ENCODE data around the gene FOXA3.
"Not testable (repeated sequence)": the region's sequence is repeated elsewhere in the genome, so short reads cannot be mapped to it uniquely, and the experiment has no call there.

Gene FOXA3

DNA sequence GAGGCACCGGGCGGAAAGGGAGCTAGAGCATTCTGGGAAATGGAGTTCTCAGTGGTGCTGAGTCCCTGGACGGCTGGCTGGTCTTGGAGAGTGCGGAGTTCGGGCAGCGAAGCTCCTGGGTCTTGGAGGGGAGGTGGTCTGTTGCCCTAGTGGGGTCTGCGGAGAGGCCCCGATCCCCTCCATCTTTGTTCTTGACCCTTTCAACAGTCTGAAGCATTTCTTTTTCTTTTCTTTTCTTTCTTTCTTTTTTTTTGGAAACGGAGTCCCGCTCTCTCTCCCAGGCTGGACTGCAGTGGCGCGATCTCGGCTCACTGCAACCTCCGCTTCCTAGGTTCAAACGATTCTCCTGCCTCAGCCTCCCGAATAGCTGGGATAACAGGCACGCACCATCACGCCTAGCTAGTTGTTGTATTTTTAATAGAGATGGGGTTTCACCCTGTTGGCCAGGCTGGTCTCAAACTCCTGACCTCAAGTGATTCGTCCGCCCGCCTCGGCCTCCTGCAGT is 739 bp upstream of the FOXA3 start:
- peak overlapping the region; percentile 62 to 65 for H3K4me3 ChIP-seq (ENCODE audit: low read depth in 1 of 2, low read length in 2 of 2)
- H3K27ac ChIP-seq (ENCODE audit: low read length), result no peak overlapping the region
- no peaks in the 10 kb centered on the region for H3K9me3 ChIP-seq (ENCODE audit: control insufficient read depth in 1 of 2, low read length in 2 of 2)
- peaks cover 14% of the 10 kb centered on the region for H3K27me3 ChIP-seq (ENCODE audit: low read depth, low read length)
- H3K36me3 ChIP-seq (ENCODE audit: control insufficient read depth in 1 of 2, insufficient read depth in 2 of 2, low read length in 2 of 2), result peaks cover under 1 to 10% of the 10 kb centered on the region in 2 donors
- peaks cover 3 to 23% of the 10 kb centered on the region in 2 donors for H3K4me1 ChIP-seq (ENCODE audit: control insufficient read depth in 1 of 2, insufficient read depth in 2 of 2, low read length in 2 of 2)

DNA sequence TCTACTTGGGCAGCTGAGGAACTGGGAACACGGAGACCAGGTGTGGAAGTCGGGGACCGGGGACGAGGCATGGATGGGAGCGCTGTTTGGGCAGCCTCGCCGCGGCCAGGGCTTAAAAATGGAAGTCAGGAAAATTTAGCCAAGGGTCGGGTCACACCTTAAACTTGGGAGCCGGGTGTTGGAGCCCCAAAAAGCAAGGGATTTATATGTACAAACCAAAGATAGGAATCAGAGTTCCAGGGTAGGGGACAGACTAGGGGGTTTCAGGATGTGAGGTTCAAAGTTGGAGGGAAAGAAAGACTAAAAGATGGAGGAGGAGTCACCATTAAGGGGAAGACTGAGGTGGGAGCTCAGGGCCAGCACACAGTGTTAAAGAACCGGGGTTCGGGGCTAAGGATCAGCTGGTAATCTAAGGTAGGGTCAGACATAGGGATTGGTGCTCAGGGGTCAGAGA is 530 bp downstream of the FOXA3 start:
- peaks cover 14% of the 10 kb centered on the region for H3K27me3 ChIP-seq (ENCODE audit: low read depth, low read length)
- H3K4me3 ChIP-seq (ENCODE audit: low read depth in 1 of 2, low read length in 2 of 2), result peak overlapping the region; percentile 52 to 65
- H3K36me3 ChIP-seq (ENCODE audit: control insufficient read depth in 1 of 2, insufficient read depth in 2 of 2, low read length in 2 of 2), result peaks cover 0 to under 1% of the 10 kb centered on the region in 2 donors
- H3K9me3 ChIP-seq (ENCODE audit: control insufficient read depth in 1 of 2, low read length in 2 of 2), result no peaks in the 10 kb centered on the region
- H3K27ac ChIP-seq (ENCODE audit: low read length), result peak overlapping the region; percentile 14
- peaks cover 3 to 23% of the 10 kb centered on the region in 2 donors for H3K4me1 ChIP-seq (ENCODE audit: control insufficient read depth in 1 of 2, insufficient read depth in 2 of 2, low read length in 2 of 2)

DNA sequence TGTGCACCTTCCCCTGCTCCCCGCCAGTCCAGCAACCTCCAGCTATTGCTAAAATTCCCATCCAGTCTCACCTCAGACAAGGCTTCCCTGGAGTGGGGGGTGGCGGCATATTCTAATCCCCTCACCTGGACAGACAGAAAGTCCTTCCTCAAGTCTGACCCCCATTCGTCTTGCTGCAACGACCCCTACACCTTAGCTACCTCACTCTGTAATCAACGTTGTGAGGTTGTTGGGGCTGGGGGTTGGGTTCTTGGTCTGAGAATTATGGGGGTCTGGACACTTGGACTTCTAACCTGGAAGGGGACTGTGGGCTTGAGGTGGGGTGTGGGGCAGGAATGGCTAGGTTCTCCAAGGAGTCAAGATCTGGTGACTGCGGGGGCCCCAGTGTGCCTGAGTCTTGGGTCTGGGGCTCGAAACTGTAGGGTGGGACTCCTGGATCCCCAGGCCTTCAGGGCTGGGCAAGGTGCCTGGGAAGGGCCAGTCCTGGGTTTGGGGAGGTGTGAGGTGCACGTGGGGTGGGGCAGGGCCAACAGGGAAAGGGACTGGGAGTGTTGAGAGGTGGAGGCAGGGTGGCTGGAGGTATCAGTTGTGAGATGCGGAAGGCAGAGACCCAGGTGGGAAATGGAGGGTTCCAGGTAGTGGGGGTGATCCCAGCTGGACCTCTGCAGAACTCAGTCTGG is 1.3 kb downstream of the FOXA3 start:
- H3K4me1 ChIP-seq (ENCODE audit: control insufficient read depth in 1 of 2, insufficient read depth in 2 of 2, low read length in 2 of 2), result peaks cover 3 to 23% of the 10 kb centered on the region in 2 donors
- no peaks in the 10 kb centered on the region for H3K9me3 ChIP-seq (ENCODE audit: control insufficient read depth in 1 of 2, low read length in 2 of 2)
- peaks cover 14% of the 10 kb centered on the region for H3K27me3 ChIP-seq (ENCODE audit: low read depth, low read length)
- no peaks in the 10 kb centered on the region for H3K36me3 ChIP-seq (ENCODE audit: control insufficient read depth in 1 of 2, insufficient read depth in 2 of 2, low read length in 2 of 2)
- H3K27ac ChIP-seq (ENCODE audit: low read length), result no peak overlapping the region
- H3K4me3 ChIP-seq (ENCODE audit: low read depth in 1 of 2, low read length in 2 of 2), result peak overlapping the region in 1 of 2 donors; percentile 52

DNA sequence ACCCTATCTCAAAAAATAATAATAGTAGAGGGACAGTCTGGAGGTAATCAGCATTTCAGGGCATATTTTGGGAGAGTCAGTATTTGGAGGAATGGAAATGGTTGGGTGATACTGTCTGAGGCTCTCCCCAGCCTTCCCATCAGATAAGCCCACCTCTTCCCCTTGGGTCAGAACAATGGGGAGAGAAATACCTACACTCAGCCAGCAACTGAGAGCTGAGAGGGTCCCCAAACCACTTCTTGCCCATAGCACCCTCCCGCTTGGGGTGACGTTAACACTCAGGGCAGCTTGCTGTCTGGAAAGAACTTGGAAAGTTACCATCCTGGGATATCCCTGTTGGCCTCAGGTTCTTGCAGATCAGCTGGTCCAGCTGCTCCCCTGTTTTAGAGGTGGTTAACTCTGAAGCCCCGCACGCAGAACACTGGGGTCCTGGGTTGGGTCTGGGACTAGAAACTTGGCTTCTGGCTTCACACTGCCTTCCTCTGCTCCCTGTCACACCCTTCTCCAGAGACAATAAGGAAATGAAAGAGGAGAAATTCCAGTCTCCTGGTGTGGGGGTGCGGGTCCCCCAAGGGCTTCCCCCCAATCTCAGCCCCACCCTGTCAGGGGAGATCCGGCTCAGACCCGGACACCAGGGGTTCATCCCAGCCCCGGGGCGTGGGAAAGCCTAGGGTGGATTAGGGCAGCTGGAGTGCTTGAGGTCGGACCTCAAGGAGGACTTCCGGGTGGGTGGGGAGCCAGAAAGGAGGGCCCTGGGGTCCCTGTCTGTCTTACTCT is 2.5 kb downstream of the FOXA3 start:
- Histone ChIP-seq H3K27me3 (ENCODE audit: low read depth, low read length) (peaks cover 14% of the 10 kb centered on the region), H3K27ac (ENCODE audit: low read length) (peak overlapping the region; percentile 72), H3K4me3 (ENCODE audit: low read depth in 1 of 2, low read length in 2 of 2) (peak overlapping the region in 1 of 2 donors; percentile 52)

DNA sequence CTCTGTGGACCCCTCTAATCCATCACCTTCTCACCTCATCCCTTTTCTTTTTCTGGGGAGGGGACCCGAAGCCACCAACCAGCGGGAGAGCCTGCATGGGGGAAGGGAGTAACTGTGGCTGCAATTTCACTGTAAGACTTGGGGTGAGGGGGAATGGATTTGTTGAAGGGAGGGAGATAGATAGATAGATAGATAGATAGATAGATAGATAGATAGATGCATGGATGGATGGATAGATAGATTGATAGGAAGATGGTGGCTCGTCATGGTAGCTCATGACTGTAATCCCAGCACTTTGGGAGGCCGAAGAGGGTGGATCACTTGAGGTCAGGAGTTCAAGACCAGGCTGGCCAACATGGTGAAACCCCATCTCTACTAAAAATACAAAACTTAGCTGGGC is 3.1 kb downstream of the FOXA3 start:
- Histone ChIP-seq H3K27me3 (ENCODE audit: low read depth, low read length) (peaks cover 14% of the 10 kb centered on the region), H3K4me1 (ENCODE audit: control insufficient read depth in 1 of 2, insufficient read depth in 2 of 2, low read length in 2 of 2) (peaks cover 0 to 15% of the 10 kb centered on the region in 2 donors)
- H3K9me3 ChIP-seq (ENCODE audit: control insufficient read depth in 1 of 2, low read length in 2 of 2); H3K4me3 ChIP-seq (ENCODE audit: low read depth in 1 of 2, low read length in 2 of 2); H3K27ac ChIP-seq (ENCODE audit: low read length); H3K36me3 ChIP-seq (ENCODE audit: control insufficient read depth in 1 of 2, insufficient read depth in 2 of 2, low read length in 2 of 2): not testable (repeated sequence)

More for the DNA sequence above, 2.5 kb downstream of the FOXA3 start:
- H3K9me3 ChIP-seq (ENCODE audit: control insufficient read depth in 1 of 2, low read length in 2 of 2), result no peaks in the 10 kb centered on the region
- H3K36me3 ChIP-seq (ENCODE audit: control insufficient read depth in 1 of 2, insufficient read depth in 2 of 2, low read length in 2 of 2), result no peaks in the 10 kb centered on the region
- peaks cover 3 to 21% of the 10 kb centered on the region in 2 donors for H3K4me1 ChIP-seq (ENCODE audit: control insufficient read depth in 1 of 2, insufficient read depth in 2 of 2, low read length in 2 of 2)

DNA sequence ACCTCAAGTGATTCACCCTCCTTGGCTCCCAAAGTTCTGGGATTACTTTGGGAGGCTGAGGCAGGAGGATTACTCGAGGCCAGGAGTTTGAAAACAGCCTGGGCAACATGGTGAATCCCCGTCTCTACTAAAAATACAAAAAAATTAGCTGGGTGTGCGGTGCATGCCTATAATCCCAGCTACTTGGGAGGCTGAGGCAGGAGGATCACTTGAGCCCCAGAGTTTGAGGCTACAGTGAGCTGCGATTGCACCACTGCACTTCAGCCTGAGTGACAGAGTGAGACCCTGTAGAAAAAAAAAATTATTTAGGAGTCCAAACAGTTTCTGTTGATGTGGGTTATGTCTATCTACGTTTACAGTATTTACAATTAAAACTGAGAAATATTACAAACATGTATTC is 6.7 kb downstream of the FOXA3 start:
- H3K4me3 ChIP-seq (ENCODE audit: low read depth in 1 of 2, low read length in 2 of 2), result no peak overlapping the region

DNA sequence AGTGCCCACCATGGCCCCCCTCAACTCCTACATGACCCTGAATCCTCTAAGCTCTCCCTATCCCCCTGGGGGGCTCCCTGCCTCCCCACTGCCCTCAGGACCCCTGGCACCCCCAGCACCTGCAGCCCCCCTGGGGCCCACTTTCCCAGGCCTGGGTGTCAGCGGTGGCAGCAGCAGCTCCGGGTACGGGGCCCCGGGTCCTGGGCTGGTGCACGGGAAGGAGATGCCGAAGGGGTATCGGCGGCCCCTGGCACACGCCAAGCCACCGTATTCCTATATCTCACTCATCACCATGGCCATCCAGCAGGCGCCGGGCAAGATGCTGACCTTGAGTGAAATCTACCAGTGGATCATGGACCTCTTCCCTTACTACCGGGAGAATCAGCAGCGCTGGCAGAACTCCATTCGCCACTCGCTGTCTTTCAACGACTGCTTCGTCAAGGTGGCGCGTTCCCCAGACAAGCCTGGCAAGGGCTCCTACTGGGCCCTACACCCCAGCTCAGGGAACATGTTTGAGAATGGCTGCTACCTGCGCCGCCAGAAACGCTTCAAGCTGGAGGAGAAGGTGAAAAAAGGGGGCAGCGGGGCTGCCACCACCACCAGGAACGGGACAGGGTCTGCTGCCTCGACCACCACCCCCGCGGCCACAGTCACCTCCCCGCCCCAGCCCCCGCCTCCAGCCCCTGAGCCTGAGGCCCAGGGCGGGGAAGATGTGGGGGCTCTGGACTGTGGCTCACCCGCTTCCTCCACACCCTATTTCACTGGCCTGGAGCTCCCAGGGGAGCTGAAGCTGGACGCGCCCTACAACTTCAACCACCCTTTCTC is 8.2 kb downstream of the FOXA3 start:
- Histone ChIP-seq H3K4me3 (ENCODE audit: low read depth in 1 of 2, low read length in 2 of 2) (no peak overlapping the region), H3K36me3 (ENCODE audit: control insufficient read depth in 1 of 2, insufficient read depth in 2 of 2, low read length in 2 of 2) (no peaks in the 10 kb centered on the region), H3K4me1 (ENCODE audit: control insufficient read depth in 1 of 2, insufficient read depth in 2 of 2, low read length in 2 of 2) (peaks cover 0 to 9% of the 10 kb centered on the region in 2 donors)

More for the DNA sequence above, 6.7 kb downstream of the FOXA3 start:
- no peaks in the 10 kb centered on the region for H3K9me3 ChIP-seq (ENCODE audit: control insufficient read depth in 1 of 2, low read length in 2 of 2)
- H3K36me3 ChIP-seq (ENCODE audit: control insufficient read depth in 1 of 2, insufficient read depth in 2 of 2, low read length in 2 of 2), result no peaks in the 10 kb centered on the region
- no peaks in the 10 kb centered on the region for H3K27me3 ChIP-seq (ENCODE audit: low read depth, low read length)
- no peak overlapping the region for H3K27ac ChIP-seq (ENCODE audit: low read length)
- no peaks in the 10 kb centered on the region for H3K4me1 ChIP-seq (ENCODE audit: control insufficient read depth in 1 of 2, insufficient read depth in 2 of 2, low read length in 2 of 2)

DNA sequence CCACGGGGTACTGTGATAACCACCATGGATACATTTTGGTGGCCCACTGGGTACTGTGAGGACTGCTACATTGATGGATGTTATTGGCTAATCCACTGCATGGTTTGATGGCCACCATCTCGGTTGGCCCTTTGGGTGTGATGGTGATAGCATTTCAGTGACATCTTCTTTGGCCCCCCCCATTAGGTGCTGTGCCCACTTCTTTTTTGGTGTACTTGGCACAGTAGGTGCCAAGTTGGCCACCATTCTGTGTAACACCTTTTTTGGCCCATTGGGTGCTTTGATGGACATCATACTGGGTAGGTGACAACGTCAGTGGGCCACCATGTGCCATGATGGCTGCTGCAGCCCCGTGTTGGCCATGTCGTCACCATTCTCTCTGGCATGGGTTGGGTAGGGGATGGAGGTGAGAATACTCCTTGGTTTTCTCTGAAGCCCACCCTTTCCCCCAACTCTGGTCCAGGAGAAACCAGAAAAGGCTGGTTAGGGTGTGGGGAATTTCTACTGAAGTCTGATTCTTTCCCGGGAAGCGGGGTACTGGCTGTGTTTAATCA is 9.2 kb downstream of the FOXA3 start:
- Histone ChIP-seq H3K4me1 (ENCODE audit: control insufficient read depth in 1 of 2, insufficient read depth in 2 of 2, low read length in 2 of 2) (peaks cover 0 to 11% of the 10 kb centered on the region in 2 donors), H3K9me3 (ENCODE audit: control insufficient read depth in 1 of 2, low read length in 2 of 2) (no peaks in the 10 kb centered on the region), H3K4me3 (ENCODE audit: low read depth in 1 of 2, low read length in 2 of 2) (no peak overlapping the region), H3K27ac (ENCODE audit: low read length) (no peak overlapping the region), H3K27me3 (ENCODE audit: low read depth, low read length) (no peaks in the 10 kb centered on the region), H3K36me3 (ENCODE audit: control insufficient read depth in 1 of 2, insufficient read depth in 2 of 2, low read length in 2 of 2) (no peaks in the 10 kb centered on the region)

More for the DNA sequence above, 8.2 kb downstream of the FOXA3 start:
- Histone ChIP-seq H3K9me3 (ENCODE audit: control insufficient read depth in 1 of 2, low read length in 2 of 2) (no peaks in the 10 kb centered on the region), H3K27me3 (ENCODE audit: low read depth, low read length) (no peaks in the 10 kb centered on the region), H3K27ac (ENCODE audit: low read length) (no peak overlapping the region)

DNA sequence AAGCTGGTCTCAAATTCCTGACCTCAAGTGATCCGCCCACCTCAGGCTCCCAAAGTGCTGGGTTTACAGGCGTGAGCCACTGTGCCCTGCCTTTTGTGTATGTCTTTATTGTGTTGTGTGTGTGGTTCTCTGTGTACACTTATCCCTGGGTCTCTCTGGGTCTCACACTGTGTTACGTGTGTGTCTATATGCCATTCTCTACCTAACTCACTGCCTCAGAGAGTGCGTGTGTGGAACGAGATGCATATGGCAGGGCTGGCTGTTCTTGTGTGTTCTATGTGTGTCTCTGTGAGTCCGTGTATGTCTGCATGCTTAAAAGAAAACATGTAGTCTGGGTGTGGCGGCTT is 10.5 kb downstream of the FOXA3 start:
- Histone ChIP-seq H3K4me3 (ENCODE audit: low read depth in 1 of 2, low read length in 2 of 2) (no peak overlapping the region), H3K27ac (ENCODE audit: low read length) (no peak overlapping the region), H3K36me3 (ENCODE audit: control insufficient read depth in 1 of 2, insufficient read depth in 2 of 2, low read length in 2 of 2) (no peaks in the 10 kb centered on the region), H3K9me3 (ENCODE audit: control insufficient read depth in 1 of 2, low read length in 2 of 2) (no peaks in the 10 kb centered on the region), H3K27me3 (ENCODE audit: low read depth, low read length) (no peaks in the 10 kb centered on the region), H3K4me1 (ENCODE audit: control insufficient read depth in 1 of 2, insufficient read depth in 2 of 2, low read length in 2 of 2) (peaks cover 0 to 11% of the 10 kb centered on the region in 2 donors)

DNA sequence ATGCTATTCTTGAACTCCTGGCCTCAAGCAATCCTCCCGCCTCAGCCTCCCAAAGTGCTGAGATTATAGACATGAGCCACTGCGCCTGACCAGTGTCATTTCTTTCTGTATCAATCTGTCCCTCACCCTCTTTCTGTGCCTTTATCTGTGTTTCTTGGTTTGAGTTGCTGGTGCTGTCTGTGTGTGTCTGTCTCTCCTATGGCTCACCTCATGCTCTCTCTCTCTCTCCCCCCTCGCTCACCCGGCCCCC is 12.0 kb downstream of the FOXA3 start:
- peaks cover 0 to 11% of the 10 kb centered on the region in 2 donors for H3K4me1 ChIP-seq (ENCODE audit: control insufficient read depth in 1 of 2, insufficient read depth in 2 of 2, low read length in 2 of 2)
- no peak overlapping the region for H3K4me3 ChIP-seq (ENCODE audit: low read depth in 1 of 2, low read length in 2 of 2)

More for the DNA sequence above, 12.0 kb downstream of the FOXA3 start:
- no peaks in the 10 kb centered on the region for H3K36me3 ChIP-seq (ENCODE audit: control insufficient read depth in 1 of 2, insufficient read depth in 2 of 2, low read length in 2 of 2)
- H3K9me3 ChIP-seq (ENCODE audit: control insufficient read depth in 1 of 2, low read length in 2 of 2), result no peaks in the 10 kb centered on the region
- H3K27ac ChIP-seq (ENCODE audit: low read length), result no peak overlapping the region
- no peaks in the 10 kb centered on the region for H3K27me3 ChIP-seq (ENCODE audit: low read depth, low read length)
